GM18873 (cell line): ENCODE data around the gene ANKRD55.
"Not testable (repeated sequence)": the region's sequence is repeated elsewhere in the genome, so short reads cannot be mapped to it uniquely, and the experiment has no call there.

Experiments
- ATAC-seq: cut with Tn5 transposase; IDR thresholded peaks from one replicate; pipeline ENCODE4 v1.9.1; 2021; ENCODE audit warnings: mild to moderate bottlenecking, moderate library complexity, moderate number of reproducible peaks; ENCODE audit not compliant: unreplicated experiment, low FRiP score

The ANKRD55 gene

GRCh38 chr5:56147659-56148230 is 85.4 kb downstream of the ANKRD55 start:
- ATAC-seq = no peak

DNA sequence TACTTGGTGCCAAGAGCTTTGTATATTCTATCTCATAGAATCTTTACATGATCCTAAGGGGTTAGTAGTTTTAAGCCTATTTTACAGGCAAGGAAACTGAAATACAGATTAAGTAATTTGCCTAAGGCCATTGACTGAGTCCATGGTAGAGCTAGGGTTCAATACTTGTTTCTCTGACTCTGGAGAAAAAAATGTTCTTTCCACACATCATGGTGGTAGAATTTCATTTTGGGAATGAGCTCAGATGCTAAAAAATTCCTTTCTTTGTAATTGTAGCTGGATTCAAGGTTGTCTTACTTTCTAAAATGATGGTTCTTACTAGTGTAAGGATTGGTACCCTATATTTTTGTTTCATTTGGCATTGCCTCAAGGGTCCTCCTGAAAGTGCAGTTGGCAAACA is 86.0 kb downstream of the ANKRD55 start:
- no peak for ATAC-seq

GRCh38 chr5:56146674-56147073 is 86.5 kb downstream of the ANKRD55 start:
- ATAC-seq = no peak

- ATAC-seq = no peak
These were observed 87.6 kb downstream of the ANKRD55 start for GRCh38 chr5:56145511-56145910.

DNA sequence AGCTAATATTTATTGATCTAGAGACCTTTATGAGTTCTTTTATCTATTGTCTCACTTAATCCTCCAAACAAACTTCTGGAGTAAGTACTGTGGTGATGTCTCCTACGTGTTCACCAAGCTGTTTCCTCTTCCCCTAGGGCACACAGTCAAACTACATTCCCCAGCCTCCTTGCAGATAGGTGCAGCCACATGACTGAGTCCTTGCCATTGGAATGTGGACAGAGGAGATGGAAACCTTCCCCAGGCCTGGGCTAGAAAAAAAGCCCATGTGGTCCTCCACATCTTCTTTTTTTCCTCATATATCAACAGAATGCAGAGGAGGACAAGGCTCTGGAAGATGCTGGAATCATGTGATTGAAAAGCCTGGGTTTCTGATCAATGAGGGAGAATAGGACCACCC is 88.0 kb downstream of the ANKRD55 start:
- ATAC-seq = no peak

GRCh38 chr5:56144211-56144610 is 88.9 kb downstream of the ANKRD55 start:
- ATAC-seq = no peak

- no peak for ATAC-seq
These were observed 89.8 kb downstream of the ANKRD55 start for GRCh38 chr5:56143373-56143714.

GRCh38 chr5:56142614-56143372 is 90.3 kb downstream of the ANKRD55 start:
- peak; percentile 86 for ATAC-seq

- no peak for ATAC-seq
These were observed 90.9 kb downstream of the ANKRD55 start for GRCh38 chr5:56142233-56142613.

DNA sequence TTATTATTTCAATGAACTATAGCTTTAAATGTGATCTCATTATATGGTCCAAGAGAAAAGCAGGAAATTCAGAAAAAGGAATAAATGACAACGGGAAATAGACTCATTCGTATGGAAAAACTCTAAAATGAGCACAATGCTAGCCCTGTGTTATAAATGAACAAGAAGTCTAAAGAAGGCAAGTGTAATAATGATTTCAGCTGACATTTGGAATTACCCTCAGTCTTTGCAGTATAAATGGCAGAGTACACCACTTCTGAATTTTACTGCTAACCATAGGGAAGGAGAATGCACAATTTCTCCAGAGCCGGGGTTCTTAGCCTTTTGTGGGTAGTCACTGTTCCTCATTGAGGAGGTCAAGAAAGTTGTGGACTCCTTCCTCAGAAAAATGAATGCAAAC is 93.1 kb downstream of the ANKRD55 start:
- ATAC-seq = no peak

- ATAC-seq = no peak
These were observed 102.5 kb downstream of the ANKRD55 start for GRCh38 chr5:56130664-56131063.

DNA sequence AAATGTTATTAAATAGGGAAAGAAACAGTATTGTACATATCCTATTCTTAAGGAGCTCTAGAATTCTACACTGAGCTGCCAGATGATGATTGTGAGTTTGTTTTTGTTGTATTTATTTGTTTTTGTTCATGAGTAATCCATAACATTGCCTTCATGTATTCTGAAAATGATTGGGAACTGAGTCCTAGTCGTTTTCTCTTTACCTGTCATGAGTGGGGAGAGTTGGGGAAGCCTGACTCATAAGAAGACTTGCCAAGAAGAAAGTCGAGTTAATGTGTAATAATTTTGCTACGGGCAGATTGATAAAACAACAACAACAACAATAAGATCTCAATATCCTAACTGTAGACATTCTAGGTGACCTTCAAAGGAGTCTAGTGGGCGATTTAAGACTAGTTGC is 103.8 kb downstream of the ANKRD55 start:
- ATAC-seq = no peak

DNA sequence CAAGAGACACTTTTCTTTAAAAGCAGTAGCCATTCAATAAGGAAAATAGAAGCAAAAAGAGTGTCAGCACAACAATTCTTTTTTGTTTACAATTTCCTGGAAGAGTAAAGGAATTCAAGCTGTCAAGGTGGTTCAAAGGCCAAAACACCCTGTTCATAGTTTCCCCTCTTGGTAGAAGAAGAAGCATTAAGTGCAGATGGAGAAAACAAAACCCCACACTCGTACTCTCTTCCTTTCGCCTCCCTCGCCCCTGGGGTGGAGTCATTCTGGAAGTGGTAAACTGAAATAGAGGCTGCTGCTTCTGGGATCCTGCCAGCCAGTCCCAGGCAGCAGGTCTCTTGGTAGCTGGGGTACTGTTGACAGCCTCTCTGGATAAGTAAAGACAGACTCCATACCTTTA is 105.0 kb downstream of the ANKRD55 start:
- no peak for ATAC-seq

DNA sequence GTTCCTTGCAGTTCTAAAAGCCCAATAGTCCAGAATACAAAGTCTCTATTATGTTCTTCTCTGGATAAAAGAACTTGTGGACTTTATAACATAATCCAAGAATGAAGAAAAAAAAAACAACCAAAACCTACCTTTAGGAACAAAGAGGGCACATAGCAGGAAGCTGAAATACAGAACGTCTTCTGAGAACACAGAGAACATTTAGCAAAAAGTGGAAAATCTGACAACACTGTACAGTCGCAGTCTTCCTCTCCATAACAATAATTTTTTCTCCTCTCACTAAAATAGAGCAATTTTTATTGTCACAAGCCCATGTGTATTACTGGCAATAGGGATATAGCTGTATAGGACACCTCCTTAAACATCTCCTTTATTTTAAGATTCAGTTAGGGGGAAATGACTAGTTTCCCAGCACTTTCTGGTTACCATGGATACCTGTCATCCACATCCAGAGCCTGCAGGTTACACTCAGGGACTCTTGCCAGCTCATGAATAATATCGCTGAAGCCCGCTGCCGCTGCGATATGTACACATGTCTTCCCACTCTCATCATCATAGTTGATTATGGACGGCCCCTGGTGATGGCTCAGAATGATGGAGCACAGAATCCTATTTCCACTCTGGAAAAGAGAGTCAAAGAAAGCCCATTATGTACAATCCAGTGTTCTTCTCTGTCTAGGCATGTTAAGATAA is 106.5 kb downstream of the ANKRD55 start:
- ATAC-seq = no peak

GRCh38 chr5:56123531-56124243 is 109.4 kb downstream of the ANKRD55 start:
- no peak for ATAC-seq

DNA sequence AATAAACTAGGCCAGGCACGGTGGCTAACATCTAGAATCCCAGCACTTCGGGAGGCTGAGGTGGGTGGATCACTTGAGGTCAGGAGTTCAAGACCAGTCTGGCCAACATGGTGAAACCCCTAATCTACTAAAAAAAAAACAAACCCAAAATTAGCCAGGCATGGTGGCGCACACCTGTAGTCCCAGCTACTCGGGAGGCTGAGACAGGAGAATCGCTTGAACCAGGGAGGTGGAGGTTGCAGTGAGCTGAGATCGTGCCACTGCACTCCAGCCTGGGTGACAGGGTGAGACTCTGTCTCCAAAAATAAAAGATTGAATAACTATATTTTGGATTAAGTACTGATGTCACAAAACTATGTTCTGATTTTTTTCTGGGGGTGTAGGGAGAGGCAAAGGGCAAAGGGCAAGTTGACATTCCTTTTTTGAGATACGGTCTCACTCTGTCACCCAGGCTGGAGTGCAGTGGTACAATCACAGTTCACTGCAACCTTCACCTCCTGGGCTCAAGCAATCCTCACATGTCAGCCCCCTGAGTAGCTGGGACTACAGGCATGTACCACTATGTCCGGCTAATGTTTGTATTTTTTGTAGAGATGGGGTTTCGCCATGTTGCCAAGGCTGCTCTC is 110.7 kb downstream of the ANKRD55 start:
- ATAC-seq = not testable (repeated sequence)

GRCh38 chr5:56119050-56119449 is 114.1 kb downstream of the ANKRD55 start:
- no peak for ATAC-seq

GRCh38 chr5:56116599-56117141 is 116.5 kb downstream of the ANKRD55 start:
- no peak for ATAC-seq

GRCh38 chr5:56115589-56115988 is 117.5 kb downstream of the ANKRD55 start:
- no peak for ATAC-seq

- ATAC-seq = no peak
These were observed 120.5 kb downstream of the ANKRD55 start for GRCh38 chr5:56112526-56113121.
